Measurements from ENCODE around the gene CRIP1. TPM values are rescaled to one million over a fixed set of nuclear protein-coding genes. Genes with fewer than 3 reads are reported as not detected.

CRIP1 gene
- polyA plus RNA-seq, 1 donor (not counting 4 experiments of a cell fraction or from before 2014, with no cell fraction given): 1.7 TPM

GRCh38 chr14:105468621-105469241 lies 18.0 kb upstream of the CRIP1 start:
- dilution Hi-C loops (cut with MboI; ENCODE audit: extremely low pct_ligation_motif_present, low sequenced_read_pairs): no loop called here
- no peak overlapping the region for H3K27ac ChIP-seq (ENCODE audit: control insufficient read depth, insufficient read depth, low read length)
- no peaks in the 10 kb centered on the region for H3K79me2 ChIP-seq (ENCODE audit: control insufficient read depth, insufficient read depth, low read length)
- FAIRE-seq (no peak), DNase-seq (ENCODE audit: low read depth, low spot score) (no peak)
- no peak overlapping the region for H3K4me2 ChIP-seq (ENCODE audit: control insufficient read depth, extremely low read depth, insufficient read depth, low read depth, low read length)
- H2AFZ ChIP-seq (ENCODE audit: control insufficient read depth, low read length): no peak overlapping the region
- no peaks in the 10 kb centered on the region for H3K27me3 ChIP-seq (ENCODE audit: control insufficient read depth, extremely low read depth, insufficient read depth, low read length)
- H3K4me1 ChIP-seq (ENCODE audit: control insufficient read depth, extremely low read depth, insufficient read depth, low read length): peaks cover 8% of the 10 kb centered on the region
- no peaks in the 10 kb centered on the region for H3K9me3 ChIP-seq (ENCODE audit: control insufficient read depth, low read depth, low read length)
- peaks cover 4% of the 10 kb centered on the region for H4K20me1 ChIP-seq (ENCODE audit: control insufficient read depth, extremely low read depth, insufficient read depth, low read length)
- no peak overlapping the region for H3K4me3 ChIP-seq (ENCODE audit: control insufficient read depth in 2 of 3, extremely low read depth in 1 of 3, insufficient read depth in 2 of 3, low read depth in 1 of 3, low read length in 3 of 3)
- H3K9me1 ChIP-seq (ENCODE audit: control insufficient read depth, extremely low read depth, insufficient read depth, low read length): no peaks in the 10 kb centered on the region
- TF ChIP-seq CTCF (optimal IDR thresholded peaks at IDR 0.05 in 1 of 3, IDR thresholded peaks at IDR 0.05 in 1 of 3, conservative IDR thresholded peaks at IDR 0.05 in 1 of 3; ENCODE audit: extremely low read depth in 1 of 3, insufficient read depth in 2 of 3, low read length in 3 of 3): no peak
- TF ChIP-seq EZH2 (IDR thresholded peaks at IDR 0.05; ENCODE audit: low read length): no peak
- peaks cover 0 to 21% of the 10 kb centered on the region in 2 experiments for H3K36me3 ChIP-seq (ENCODE audit: control insufficient read depth in 2 of 2, extremely low read depth in 1 of 2, insufficient read depth in 2 of 2, low read length in 2 of 2)
- H3K9ac ChIP-seq (ENCODE audit: control insufficient read depth, extremely low read depth, insufficient read depth, low read length): no peak overlapping the region

- Histone ChIP-seq H3K9me1 (ENCODE audit: control insufficient read depth, extremely low read depth, insufficient read depth, low read length) (no peaks in the 10 kb centered on the region), H3K4me1 (ENCODE audit: control insufficient read depth, extremely low read depth, insufficient read depth, low read length) (peaks cover 8% of the 10 kb centered on the region), H3K9ac (ENCODE audit: control insufficient read depth, extremely low read depth, insufficient read depth, low read length) (no peak overlapping the region), H3K4me3 (ENCODE audit: control insufficient read depth in 2 of 3, extremely low read depth in 1 of 3, insufficient read depth in 2 of 3, low read depth in 1 of 3, low read length in 3 of 3) (no peak overlapping the region), H3K9me3 (ENCODE audit: control insufficient read depth, low read depth, low read length) (no peaks in the 10 kb centered on the region), H2AFZ (ENCODE audit: control insufficient read depth, low read length) (no peak overlapping the region), H3K27me3 (ENCODE audit: control insufficient read depth, extremely low read depth, insufficient read depth, low read length) (no peaks in the 10 kb centered on the region), H4K20me1 (ENCODE audit: control insufficient read depth, extremely low read depth, insufficient read depth, low read length) (peaks cover 4% of the 10 kb centered on the region), H3K4me2 (ENCODE audit: control insufficient read depth, extremely low read depth, insufficient read depth, low read depth, low read length) (no peak overlapping the region), H3K79me2 (ENCODE audit: control insufficient read depth, insufficient read depth, low read length) (no peaks in the 10 kb centered on the region), H3K36me3 (ENCODE audit: control insufficient read depth in 2 of 2, extremely low read depth in 1 of 2, insufficient read depth in 2 of 2, low read length in 2 of 2) (peaks cover 0 to 17% of the 10 kb centered on the region in 2 experiments), H3K27ac (ENCODE audit: control insufficient read depth, insufficient read depth, low read length) (no peak overlapping the region)
- FAIRE-seq: no peak
- dilution Hi-C loops (cut with MboI; ENCODE audit: extremely low pct_ligation_motif_present, low sequenced_read_pairs): no loop called here
- TF ChIP-seq EZH2 (IDR thresholded peaks at IDR 0.05; ENCODE audit: low read length) (no peak), CTCF (optimal IDR thresholded peaks at IDR 0.05 in 1 of 3, IDR thresholded peaks at IDR 0.05 in 1 of 3, conservative IDR thresholded peaks at IDR 0.05 in 1 of 3; ENCODE audit: extremely low read depth in 1 of 3, insufficient read depth in 2 of 3, low read length in 3 of 3) (no peak)
- DNase-seq (ENCODE audit: low read depth, low spot score): no peak
Observed at GRCh38 chr14:105469456-105470349, 17.0 kb upstream of the CRIP1 start.

Measured in keratinocyte (primary cell).